Measurements from ENCODE around the gene MVB12B.

GRCh38 chr9:126294331-126295081, 32.1 kb upstream of the MVB12B start:
- TF ChIP-seq POLR2AphosphoS5 (IDR thresholded peaks at IDR 0.05; ENCODE audit: low read depth, low read length) (no peak), REST (IDR thresholded peaks at IDR 0.05; ENCODE audit: insufficient read depth in 1 of 2, low read depth in 2 of 2, low read length in 2 of 2) (no peak)

All from PFSK-1 (cell line).